Measurements from ENCODE around the gene TULP4.

DNA sequence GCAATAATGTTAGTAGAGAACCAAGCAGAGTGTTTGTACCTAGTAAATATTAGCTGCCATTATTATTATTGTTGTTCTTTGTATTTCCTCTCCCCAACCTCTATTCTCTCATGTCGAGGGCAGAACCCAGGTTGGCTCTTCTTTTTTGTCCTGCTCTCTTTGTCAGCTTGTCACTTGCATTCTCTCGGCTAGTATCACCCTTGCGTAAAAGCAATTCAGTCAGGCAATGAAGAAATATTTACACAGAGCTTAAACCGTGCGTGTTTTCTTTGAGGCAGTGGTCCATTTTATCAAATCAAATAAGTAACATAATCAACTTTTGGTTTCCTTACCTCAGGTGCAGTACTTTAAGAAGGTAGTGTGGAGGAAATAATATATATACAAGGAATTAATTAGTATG lies 83.9 kb downstream of the TULP4 start:
- TF ChIP-seq, protein P1, sequence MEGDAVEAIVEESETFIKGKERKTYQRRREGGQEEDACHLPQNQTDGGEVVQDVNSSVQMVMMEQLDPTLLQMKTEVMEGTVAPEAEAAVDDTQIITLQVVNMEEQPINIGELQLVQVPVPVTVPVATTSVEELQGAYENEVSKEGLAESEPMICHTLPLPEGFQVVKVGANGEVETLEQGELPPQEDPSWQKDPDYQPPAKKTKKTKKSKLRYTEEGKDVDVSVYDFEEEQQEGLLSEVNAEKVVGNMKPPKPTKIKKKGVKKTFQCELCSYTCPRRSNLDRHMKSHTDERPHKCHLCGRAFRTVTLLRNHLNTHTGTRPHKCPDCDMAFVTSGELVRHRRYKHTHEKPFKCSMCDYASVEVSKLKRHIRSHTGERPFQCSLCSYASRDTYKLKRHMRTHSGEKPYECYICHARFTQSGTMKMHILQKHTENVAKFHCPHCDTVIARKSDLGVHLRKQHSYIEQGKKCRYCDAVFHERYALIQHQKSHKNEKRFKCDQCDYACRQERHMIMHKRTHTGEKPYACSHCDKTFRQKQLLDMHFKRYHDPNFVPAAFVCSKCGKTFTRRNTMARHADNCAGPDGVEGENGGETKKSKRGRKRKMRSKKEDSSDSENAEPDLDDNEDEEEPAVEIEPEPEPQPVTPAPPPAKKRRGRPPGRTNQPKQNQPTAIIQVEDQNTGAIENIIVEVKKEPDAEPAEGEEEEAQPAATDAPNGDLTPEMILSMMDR (IDR thresholded peaks at IDR 0.05): no peak
- TF ChIP-seq POLR2A (IDR thresholded peaks at IDR 0.05): no peak

Measured in thyroid gland (tissue), 4 donors.